ENCODE measurements around the gene KLHL22.

The KLHL22 gene

DNA sequence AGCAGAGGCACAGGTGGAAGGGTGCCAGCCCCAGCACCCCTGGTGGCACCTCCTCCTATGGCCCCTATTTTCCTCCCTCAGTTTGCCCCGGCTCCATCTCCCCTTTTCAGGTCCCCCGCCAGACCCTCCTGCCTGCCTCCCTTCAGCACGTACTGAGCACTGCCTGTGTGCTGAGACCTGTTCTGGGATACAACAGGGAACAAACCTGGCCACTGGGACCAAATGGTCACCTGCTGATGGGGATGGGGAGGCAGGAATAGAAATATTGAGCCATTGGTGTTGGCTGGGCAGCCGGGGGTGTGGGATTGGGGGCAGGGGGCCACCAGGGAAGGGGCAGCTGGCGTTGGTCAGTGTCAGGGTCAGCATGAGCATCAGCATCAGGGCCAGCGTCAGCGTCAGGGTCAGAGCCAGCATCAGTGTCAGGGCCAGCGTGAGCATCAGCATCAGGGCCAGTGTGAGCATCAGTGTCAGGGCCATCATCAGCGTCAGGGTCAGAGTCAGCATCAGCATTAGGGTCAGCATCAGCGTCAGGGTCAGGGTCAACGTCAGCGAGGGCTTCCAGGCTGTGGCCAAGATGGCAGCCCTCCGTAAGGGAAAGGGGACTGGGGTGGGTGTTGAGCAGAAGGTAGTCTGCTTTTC lies 94.1 kb downstream of the KLHL22 start:
- TF ChIP-seq PAX5 (IDR thresholded peaks at IDR 0.05; ENCODE audit: insufficient read depth, low read length, severe bottlenecking) (no peak), SPI1 (IDR thresholded peaks at IDR 0.05; ENCODE audit: low read depth, low read length) (no peak), POLR2AphosphoS5 (IDR thresholded peaks at IDR 0.05; ENCODE audit: low read depth, low read length) (no peak)
- DNase-seq (ENCODE audit: insufficient read length, low spot score) (no peak), FAIRE-seq (peak; percentile 43)

DNA sequence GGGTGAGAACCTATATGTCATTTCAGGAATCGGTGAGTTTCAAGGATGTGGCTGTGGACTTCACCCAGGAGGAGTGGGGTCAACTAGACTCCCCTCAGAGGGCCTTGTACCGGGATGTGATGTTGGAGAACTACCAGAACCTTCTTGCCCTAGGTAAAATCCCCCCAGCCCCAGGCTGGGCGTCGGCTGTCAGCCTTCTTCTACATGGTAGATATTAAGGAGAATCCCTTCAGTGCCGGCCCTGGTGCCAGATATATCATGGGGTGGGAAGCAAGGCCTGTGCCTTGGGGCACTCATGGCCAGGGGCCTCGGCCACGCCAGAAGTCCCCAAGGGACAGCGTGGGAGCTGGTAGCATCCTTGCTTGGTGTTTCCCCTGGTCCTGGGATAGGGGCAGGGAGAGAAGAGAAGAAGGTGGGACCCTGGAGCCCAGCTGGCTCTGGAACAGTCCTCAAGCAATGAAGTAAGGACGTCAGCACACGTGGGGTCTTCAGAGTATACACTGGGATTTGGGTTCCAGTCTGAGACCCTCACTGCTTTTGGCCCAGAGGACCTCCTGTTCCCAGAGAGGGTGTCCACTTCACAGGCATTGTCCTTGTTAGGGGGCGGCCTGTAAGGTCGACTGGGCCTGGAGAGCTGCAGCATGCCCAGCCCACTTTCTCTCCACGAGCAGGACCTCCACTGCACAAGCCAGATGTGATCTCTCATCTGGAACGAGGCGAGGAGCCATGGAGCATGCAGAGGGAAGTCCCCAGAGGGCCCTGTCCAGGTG lies 94.8 kb downstream of the KLHL22 start:
- DNase-seq (ENCODE audit: insufficient read length, low spot score) (no peak), FAIRE-seq (no peak)
- TF ChIP-seq POLR2AphosphoS5 (IDR thresholded peaks at IDR 0.05; ENCODE audit: low read depth, low read length): no peak
- no peak for TF ChIP-seq SPI1 (IDR thresholded peaks at IDR 0.05; ENCODE audit: low read depth, low read length)
- no peak for TF ChIP-seq PAX5 (IDR thresholded peaks at IDR 0.05; ENCODE audit: insufficient read depth, low read length, severe bottlenecking)
- no peak for TF ChIP-seq TAF1 (IDR thresholded peaks at IDR 0.05; ENCODE audit: low read depth, low read length)

DNA sequence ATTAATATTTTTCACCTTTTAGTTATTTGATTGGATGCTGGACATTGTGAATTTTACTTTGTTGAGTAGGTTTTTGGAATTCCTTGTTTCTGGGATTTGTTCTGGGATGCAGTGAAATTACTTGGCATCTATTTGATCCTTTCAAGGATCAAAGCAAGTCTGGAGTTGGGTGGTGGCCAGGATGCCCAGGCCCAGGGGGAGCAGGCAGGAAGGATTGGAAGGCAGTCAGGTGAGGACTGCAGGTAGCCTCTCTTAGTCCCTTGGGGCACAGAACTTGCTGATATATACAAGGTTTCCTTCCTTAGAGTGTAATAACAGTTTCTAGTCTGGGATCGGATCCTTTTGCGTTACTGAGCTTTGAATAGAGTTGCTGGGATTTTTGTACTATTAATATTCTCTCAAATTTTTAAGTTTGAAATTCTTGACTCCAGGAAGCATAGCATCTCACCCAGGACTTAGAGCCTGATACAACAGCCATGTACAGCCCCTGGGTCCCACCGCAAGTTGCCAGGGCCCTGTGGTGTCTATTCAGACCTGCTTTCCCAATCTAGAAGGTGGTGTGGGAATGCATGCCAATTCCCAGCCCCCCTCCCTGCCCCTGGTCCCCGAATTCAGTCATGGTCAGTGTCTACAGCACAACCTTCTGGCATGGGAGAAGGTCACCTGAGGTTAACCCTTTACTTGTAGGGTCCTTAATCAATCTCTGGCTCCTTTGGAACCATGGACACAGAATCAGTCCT lies 95.6 kb downstream of the KLHL22 start:
- TF ChIP-seq SPI1 (IDR thresholded peaks at IDR 0.05; ENCODE audit: low read depth, low read length): no peak
- TF ChIP-seq TAF1 (IDR thresholded peaks at IDR 0.05; ENCODE audit: low read depth, low read length): no peak
- TF ChIP-seq POLR2A (IDR thresholded peaks at IDR 0.05; ENCODE audit: low read depth, low read length): no peak
- no peak for TF ChIP-seq POU2F2 (IDR thresholded peaks at IDR 0.05; ENCODE audit: low read depth, low read length)
- no peak for TF ChIP-seq POLR2AphosphoS5 (IDR thresholded peaks at IDR 0.05; ENCODE audit: low read depth, low read length)
- TF ChIP-seq PAX5 (IDR thresholded peaks at IDR 0.05; ENCODE audit: insufficient read depth, low read length, severe bottlenecking): no peak
- DNase-seq (ENCODE audit: insufficient read length, low spot score) (no peak), FAIRE-seq (no peak)

DNA sequence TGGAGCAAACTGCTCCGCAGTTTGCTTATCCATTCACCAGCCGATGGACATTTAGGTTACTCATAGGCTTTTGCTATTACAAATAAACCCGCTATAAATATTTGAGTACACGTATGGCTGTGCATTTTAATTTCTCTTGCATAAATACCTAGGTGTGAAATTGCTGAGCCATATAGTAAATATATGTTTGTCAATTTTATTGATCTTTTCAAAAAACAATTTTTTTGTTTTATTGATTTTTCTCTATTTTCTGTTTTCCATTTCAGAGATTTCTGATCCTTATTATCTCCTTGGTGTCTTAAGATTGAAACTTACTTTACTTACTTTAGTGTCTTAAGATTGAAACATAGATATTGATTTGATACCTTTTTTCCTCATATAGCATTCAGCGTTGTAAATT lies 97.2 kb downstream of the KLHL22 start:
- FAIRE-seq: no peak
- no peak for TF ChIP-seq SPI1 (IDR thresholded peaks at IDR 0.05; ENCODE audit: low read depth, low read length)
- no peak for TF ChIP-seq POLR2A (IDR thresholded peaks at IDR 0.05; ENCODE audit: low read depth, low read length)
- TF ChIP-seq TAF1 (IDR thresholded peaks at IDR 0.05; ENCODE audit: low read depth, low read length): no peak
- TF ChIP-seq PAX5 (IDR thresholded peaks at IDR 0.05; ENCODE audit: insufficient read depth, low read length, severe bottlenecking): no peak
- no peak for DNase-seq (ENCODE audit: insufficient read length, low spot score)

DNA sequence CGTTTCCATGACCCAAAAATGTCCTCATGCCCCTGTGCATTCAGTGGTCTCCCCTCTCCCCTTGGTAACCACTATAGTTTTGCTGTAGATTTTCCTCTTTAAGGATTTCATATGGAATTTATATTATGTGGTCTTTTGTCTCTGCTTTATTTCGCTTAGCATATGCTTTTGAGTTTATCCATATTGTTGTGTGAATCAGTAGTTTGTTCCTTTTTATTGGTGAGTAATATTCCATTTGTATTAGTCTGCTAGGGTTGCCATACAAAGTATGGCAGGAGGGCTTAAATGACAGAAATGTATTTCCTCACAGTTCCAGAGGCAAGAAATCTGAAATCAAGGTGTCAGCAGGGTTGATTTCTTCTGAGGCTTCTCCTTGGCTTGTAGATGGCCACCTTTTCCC lies 98.1 kb downstream of the KLHL22 start:
- no peak for FAIRE-seq
- TF ChIP-seq TAF1 (IDR thresholded peaks at IDR 0.05; ENCODE audit: low read depth, low read length) (no peak), POU2F2 (IDR thresholded peaks at IDR 0.05; ENCODE audit: low read depth, low read length) (no peak), POLR2A (IDR thresholded peaks at IDR 0.05; ENCODE audit: low read depth, low read length) (no peak), PAX5 (IDR thresholded peaks at IDR 0.05; ENCODE audit: insufficient read depth, low read length, severe bottlenecking) (no peak), SPI1 (IDR thresholded peaks at IDR 0.05; ENCODE audit: low read depth, low read length) (no peak), POLR2AphosphoS5 (IDR thresholded peaks at IDR 0.05; ENCODE audit: low read depth, low read length) (no peak)
- no peak for DNase-seq (ENCODE audit: insufficient read length, low spot score)

DNA sequence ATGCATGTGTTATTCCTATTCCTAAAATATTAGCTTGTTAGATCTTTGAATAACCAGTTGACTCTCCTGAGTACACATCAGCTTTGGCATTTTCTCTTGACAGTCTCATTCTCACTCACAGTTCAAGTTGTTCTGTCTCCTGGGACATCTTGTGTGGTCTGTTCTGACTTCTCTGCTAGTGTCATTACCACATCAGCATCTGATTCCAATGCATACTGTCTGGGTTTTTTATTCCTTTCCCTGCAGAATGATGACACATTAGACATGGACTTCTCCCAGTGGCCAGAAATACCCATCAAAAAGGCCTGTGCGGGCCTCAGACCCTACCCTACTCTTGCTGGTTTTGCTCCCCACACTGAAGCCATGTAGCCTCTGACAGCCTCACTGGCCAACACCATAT lies 99.0 kb downstream of the KLHL22 start:
- DNase-seq (ENCODE audit: insufficient read length, low spot score) (no peak), FAIRE-seq (peak; percentile 78)
- no peak for TF ChIP-seq POLR2A (IDR thresholded peaks at IDR 0.05; ENCODE audit: low read depth, low read length)
- no peak for TF ChIP-seq SPI1 (IDR thresholded peaks at IDR 0.05; ENCODE audit: low read depth, low read length)
- TF ChIP-seq PAX5 (IDR thresholded peaks at IDR 0.05; ENCODE audit: insufficient read depth, low read length, severe bottlenecking): no peak
- TF ChIP-seq POLR2AphosphoS5 (IDR thresholded peaks at IDR 0.05; ENCODE audit: low read depth, low read length): no peak
- no peak for TF ChIP-seq TAF1 (IDR thresholded peaks at IDR 0.05; ENCODE audit: low read depth, low read length)

DNA sequence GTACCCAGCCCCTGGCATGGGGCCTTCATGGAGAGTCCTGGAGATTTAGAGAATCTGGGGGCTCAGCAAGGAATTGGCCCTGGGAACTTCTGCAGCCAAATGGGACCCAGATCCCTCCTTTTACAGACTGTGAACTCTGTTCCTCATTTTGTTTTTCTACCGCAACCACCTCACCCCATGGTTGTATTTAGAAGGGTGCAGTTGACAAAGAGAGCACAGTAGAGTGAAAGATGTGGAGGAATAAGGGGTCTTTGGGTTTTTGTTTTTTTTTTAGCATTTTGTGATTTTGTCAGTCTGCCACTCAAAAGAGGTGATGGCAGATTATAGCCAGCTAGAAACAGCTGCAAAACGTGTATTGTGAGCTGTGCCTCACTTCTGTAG lies 99.7 kb downstream of the KLHL22 start:
- TF ChIP-seq POLR2AphosphoS5 (IDR thresholded peaks at IDR 0.05; ENCODE audit: low read depth, low read length) (no peak), SPI1 (IDR thresholded peaks at IDR 0.05; ENCODE audit: low read depth, low read length) (no peak)
- FAIRE-seq (no peak), DNase-seq (ENCODE audit: insufficient read length, low spot score) (no peak)

DNA sequence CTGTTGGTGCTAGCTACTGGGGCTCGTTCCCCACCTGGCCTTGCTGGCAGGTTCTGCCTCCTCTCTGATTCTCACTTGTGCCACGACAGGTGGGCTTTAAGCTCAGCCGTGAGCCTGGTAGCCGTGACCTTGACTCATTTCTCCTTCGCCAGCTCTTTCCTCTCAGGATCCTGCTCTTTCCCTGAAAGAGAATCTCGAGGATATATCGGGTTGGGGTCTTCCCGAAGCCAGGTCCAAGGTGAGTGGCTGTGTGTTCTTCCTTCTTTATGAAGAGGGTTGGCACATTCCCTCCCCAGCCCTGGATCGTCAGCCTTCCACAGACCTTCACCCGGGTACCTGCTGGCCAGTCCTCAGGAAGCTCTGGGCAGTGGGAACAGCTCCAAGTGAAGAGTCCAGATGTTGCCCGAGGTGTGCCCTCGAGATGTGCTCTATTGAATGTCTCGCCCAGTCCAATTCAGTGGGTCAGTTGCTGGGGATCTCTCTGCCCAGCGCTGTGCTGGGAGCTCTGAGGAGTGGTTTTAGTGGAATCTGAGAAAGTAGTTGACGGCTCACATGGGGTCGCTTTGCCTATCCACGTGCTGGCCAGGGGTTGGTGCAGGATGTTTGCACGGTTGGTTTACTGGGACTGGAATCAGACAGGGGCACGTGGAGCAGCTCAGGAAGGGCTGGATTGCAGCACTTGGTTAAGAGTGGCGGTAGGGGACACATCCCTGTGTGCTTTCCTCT lies 100.3 kb downstream of the KLHL22 start:
- FAIRE-seq (no peak), DNase-seq (ENCODE audit: insufficient read length, low spot score) (no peak)
- no peak for TF ChIP-seq PAX5 (IDR thresholded peaks at IDR 0.05; ENCODE audit: insufficient read depth, low read length, severe bottlenecking)
- no peak for TF ChIP-seq POLR2AphosphoS5 (IDR thresholded peaks at IDR 0.05; ENCODE audit: low read depth, low read length)
- no peak for TF ChIP-seq TAF1 (IDR thresholded peaks at IDR 0.05; ENCODE audit: low read depth, low read length)
- TF ChIP-seq POU2F2 (IDR thresholded peaks at IDR 0.05; ENCODE audit: low read depth, low read length): no peak
- no peak for TF ChIP-seq SPI1 (IDR thresholded peaks at IDR 0.05; ENCODE audit: low read depth, low read length)
- no peak for TF ChIP-seq POLR2A (IDR thresholded peaks at IDR 0.05; ENCODE audit: low read depth, low read length)

DNA sequence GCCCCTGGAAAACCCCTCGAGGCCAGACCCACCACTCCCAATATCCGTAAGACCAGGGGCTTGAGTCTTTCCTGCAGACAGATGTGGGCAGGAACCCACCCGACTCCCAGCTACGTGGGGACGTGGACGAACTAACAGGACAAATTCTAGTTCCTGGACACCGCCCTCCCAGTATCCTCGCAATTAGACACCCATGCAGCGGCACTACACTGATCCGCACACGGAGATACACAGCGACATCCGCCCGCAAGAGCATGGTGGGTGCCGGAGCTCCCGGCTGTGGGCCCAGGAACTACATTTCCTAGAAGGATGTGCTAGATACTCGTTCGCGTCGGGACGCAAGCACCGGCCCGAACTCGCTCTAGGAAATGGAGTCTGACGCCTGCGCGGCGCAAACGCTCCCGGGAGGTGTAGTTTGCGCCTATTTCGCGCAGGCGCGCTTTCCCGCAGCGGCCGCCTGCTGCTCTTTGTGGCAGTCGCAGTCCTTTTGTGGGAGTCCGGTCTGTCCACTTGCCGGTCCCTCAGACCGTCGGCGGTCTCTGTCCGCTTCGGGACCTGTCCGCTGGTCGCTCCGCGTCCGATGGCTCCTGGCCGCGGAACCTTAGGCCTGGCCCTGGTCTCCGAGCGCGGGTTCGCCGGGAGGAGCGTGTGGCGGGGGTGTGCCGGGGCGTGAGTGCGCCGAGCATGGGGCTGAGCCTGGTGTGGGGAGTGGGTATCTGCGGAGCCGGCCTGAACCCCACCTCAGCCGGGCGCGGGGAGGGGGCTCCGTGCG lies 101.7 kb downstream of the KLHL22 start, which contains the start of gene ZNF74:
ZNF74 (plus strand) TSS at position 447 of the 772 bp plus-strand sequence. CDS start 478 bp downstream, outside the sequence.
- peak; percentile 66 for DNase-seq (ENCODE audit: insufficient read length, low spot score)
- TF ChIP-seq POLR2AphosphoS5 (IDR thresholded peaks at IDR 0.05; ENCODE audit: low read depth, low read length): peak; percentile 80
- TF ChIP-seq POU2F2 (IDR thresholded peaks at IDR 0.05; ENCODE audit: low read depth, low read length): peak; percentile 38; the same call in 1 of the 2 replicates
- no peak for TF ChIP-seq SPI1 (IDR thresholded peaks at IDR 0.05; ENCODE audit: low read depth, low read length)
- peak; percentile 56 for TF ChIP-seq TAF1 (IDR thresholded peaks at IDR 0.05; ENCODE audit: low read depth, low read length)
- TF ChIP-seq POLR2A (IDR thresholded peaks at IDR 0.05; ENCODE audit: low read depth, low read length): peak; percentile 87
- FAIRE-seq: peak; percentile 97
